Neural progenitor cell (in vitro differentiated cells): ENCODE measurements around the gene PRKAG2. TPM values are rescaled to one million over a fixed set of nuclear protein-coding genes. Genes with fewer than 3 reads are reported as not detected.
A peak's percentile ranks its signal among the peaks of the same experiment; 100 is the strongest.

ENCODE experiments used
- DNase-seq: peaks from one replicate; pipeline ENCODE4 v3.0.0-alpha.2; 2016; ENCODE audit warnings: low spot score
- H2AFZ ChIP-seq: fragments of 200-600 bp; sonication (generic); replicated peaks from 2 replicates; pipeline ENCODE4 v1.6.1; 2016; ENCODE audit warnings: antibody characterized with exemption
- H3F3A ChIP-seq: fragments of 200-600 bp; sonication (generic); 2 replicates; pipeline ENCODE4 v1.6.1; 2016; ENCODE audit warnings: antibody characterized with exemption, low read depth
- H3K27ac ChIP-seq: fragments of 200-600 bp; sonication (generic); 2 replicates; pipeline ENCODE4 v1.5.1; 2016; ENCODE audit warnings: mild to moderate bottlenecking
- H3K27me3 ChIP-seq: fragments of 200-600 bp; sonication (generic); 2 replicates; pipeline ENCODE4 v1.6.1; 2016; ENCODE audit warnings: mild to moderate bottlenecking, moderate library complexity
- H3K36me3 ChIP-seq: fragments of 200-600 bp; sonication (generic); 2 replicates; pipeline ENCODE4 v1.5.1; 2016
- H3K4me1 ChIP-seq: fragments of 200-600 bp; sonication (generic); 2 replicates; pipeline ENCODE4 v1.6.1; 2016; ENCODE audit warnings: mixed run types
- H3K4me2 ChIP-seq: fragments of 200-600 bp; sonication (generic); 2 replicates; pipeline ENCODE4 v1.6.1; 2016
- H3K4me3 ChIP-seq: fragments of 200-600 bp; sonication (generic); 2 replicates; pipeline ENCODE4 v1.5.1; 2016
- H3K79me2 ChIP-seq: fragments of 200-600 bp; sonication (generic); 2 replicates; pipeline ENCODE4 v1.6.1; 2016; ENCODE audit warnings: low read depth
- H3K9ac ChIP-seq: fragments of 200-600 bp; sonication (generic); 2 replicates; pipeline ENCODE4 v1.6.1; 2016
- H3K9me3 ChIP-seq: fragments of 200-600 bp; sonication (generic); 2 replicates; pipeline ENCODE4 v1.5.1; 2016; ENCODE audit warnings: low read depth
- H4K20me1 ChIP-seq: fragments of 200-600 bp; sonication (generic); 2 replicates; pipeline ENCODE4 v1.6.1; 2016; ENCODE audit warnings: low read depth
- H3K27ac Mint-ChIP-seq: 3 replicates; pipeline ENCODE4 v1.8.0; 2021; ENCODE audit warnings: mixed read lengths
- H3K27me3 Mint-ChIP-seq: 2 replicates; pipeline ENCODE4 v1.8.0; 2022; ENCODE audit warnings: low read depth, mild to moderate bottlenecking, inconsistent platforms, moderate library complexity, mixed read lengths; ENCODE audit not compliant: insufficient read depth
- H3K36me3 Mint-ChIP-seq: 3 replicates; pipeline ENCODE4 v1.8.0; 2021; ENCODE audit warnings: mixed read lengths
- H3K4me1 Mint-ChIP-seq: 3 replicates; pipeline ENCODE4 v1.8.0; 2021; ENCODE audit warnings: mixed read lengths
- H3K4me3 Mint-ChIP-seq: 3 replicates; pipeline ENCODE4 v1.8.0; 2021; ENCODE audit warnings: mild to moderate bottlenecking, moderate library complexity, mixed read lengths
- H3K9me3 Mint-ChIP-seq: 3 replicates; pipeline ENCODE4 v1.8.0; 2020; ENCODE audit warnings: mixed read lengths
- EZH2 ChIP-seq: fragments of 200-600 bp; sonication (generic); IDR thresholded peaks from 2 replicates; pipeline ENCODE4 v1.6.1; 2017; ENCODE audit warnings: antibody characterized with exemption, mild to moderate bottlenecking, moderate library complexity
- EZH2phosphoT487 ChIP-seq: fragments of 200-600 bp; sonication (generic); IDR thresholded peaks from 2 replicates; pipeline ENCODE4 v1.6.1; 2017; ENCODE audit warnings: antibody characterized with exemption
- total RNA-seq: library from RNA; depleted of rRNA; stranded (reverse); fragments of >200 nt; gene quantifications from 2 replicates; pipeline ENCODE4 v1.2.3, GENCODE V29; 2015; ENCODE audit warnings: low replicate concordance
- TF ChIP-seq, protein P1 (sequence below): fragments of 200-600 bp; sonication (generic); IDR thresholded peaks from 2 replicates; pipeline ENCODE4 v1.5.1; 2017; ENCODE audit warnings: antibody characterized with exemption, mild to moderate bottlenecking

PRKAG2 gene
- total RNA-seq, 1 donor from 2014 or later, result 11.4 TPM

DNA sequence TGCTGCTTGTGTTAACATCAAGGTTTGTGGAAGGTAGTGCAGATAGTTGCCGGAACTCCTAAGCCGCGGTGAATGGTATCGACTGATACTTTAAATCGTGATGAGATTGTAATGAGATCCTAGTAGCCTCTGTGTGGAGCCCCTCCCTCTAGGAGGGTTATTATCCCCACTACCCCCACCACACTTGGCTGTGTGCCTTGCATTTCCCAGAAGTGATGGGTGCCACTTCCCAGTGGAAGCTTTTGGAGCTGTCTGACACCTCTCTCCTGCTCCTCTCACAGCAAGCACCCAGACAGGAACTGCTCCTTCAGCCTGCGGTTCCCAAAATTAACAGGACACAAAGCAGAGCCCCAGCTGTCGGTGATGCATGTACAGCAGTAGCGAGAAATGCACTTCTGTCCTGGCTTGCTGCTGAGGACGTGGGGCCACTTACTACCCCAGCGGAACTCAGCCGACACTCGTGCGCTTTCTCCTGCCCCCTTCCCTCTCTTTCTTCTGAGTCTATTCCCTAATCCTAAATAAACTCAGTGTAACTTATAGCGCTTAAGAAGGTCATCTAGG is 52.5 kb downstream of the PRKAG2 start:
- Mint-ChIP-seq H3K36me3 (no peaks in the 10 kb centered on the region), H3K4me1 (peaks cover 21% of the 10 kb centered on the region), H3K9me3 (no peaks in the 10 kb centered on the region), H3K27ac (no peak overlapping the region), H3K4me3 (no peak overlapping the region), H3K27me3 (peaks cover 17% of the 10 kb centered on the region)
- Histone ChIP-seq H3K27ac (no peak overlapping the region), H3F3A (no peaks in the 10 kb centered on the region), H3K9ac (no peak overlapping the region), H4K20me1 (no peaks in the 10 kb centered on the region), H3K4me3 (no peak overlapping the region), H3K9me3 (no peaks in the 10 kb centered on the region), H3K36me3 (no peaks in the 10 kb centered on the region), H3K4me1 (no peaks in the 10 kb centered on the region), H2AFZ (no peak overlapping the region), H3K79me2 (no peaks in the 10 kb centered on the region), H3K4me2 (no peak overlapping the region), H3K27me3 (no peaks in the 10 kb centered on the region)
- TF ChIP-seq, protein P1, sequence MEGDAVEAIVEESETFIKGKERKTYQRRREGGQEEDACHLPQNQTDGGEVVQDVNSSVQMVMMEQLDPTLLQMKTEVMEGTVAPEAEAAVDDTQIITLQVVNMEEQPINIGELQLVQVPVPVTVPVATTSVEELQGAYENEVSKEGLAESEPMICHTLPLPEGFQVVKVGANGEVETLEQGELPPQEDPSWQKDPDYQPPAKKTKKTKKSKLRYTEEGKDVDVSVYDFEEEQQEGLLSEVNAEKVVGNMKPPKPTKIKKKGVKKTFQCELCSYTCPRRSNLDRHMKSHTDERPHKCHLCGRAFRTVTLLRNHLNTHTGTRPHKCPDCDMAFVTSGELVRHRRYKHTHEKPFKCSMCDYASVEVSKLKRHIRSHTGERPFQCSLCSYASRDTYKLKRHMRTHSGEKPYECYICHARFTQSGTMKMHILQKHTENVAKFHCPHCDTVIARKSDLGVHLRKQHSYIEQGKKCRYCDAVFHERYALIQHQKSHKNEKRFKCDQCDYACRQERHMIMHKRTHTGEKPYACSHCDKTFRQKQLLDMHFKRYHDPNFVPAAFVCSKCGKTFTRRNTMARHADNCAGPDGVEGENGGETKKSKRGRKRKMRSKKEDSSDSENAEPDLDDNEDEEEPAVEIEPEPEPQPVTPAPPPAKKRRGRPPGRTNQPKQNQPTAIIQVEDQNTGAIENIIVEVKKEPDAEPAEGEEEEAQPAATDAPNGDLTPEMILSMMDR, result no peak
- TF ChIP-seq EZH2 (no peak), EZH2phosphoT487 (no peak)
- no peak for DNase-seq

DNA sequence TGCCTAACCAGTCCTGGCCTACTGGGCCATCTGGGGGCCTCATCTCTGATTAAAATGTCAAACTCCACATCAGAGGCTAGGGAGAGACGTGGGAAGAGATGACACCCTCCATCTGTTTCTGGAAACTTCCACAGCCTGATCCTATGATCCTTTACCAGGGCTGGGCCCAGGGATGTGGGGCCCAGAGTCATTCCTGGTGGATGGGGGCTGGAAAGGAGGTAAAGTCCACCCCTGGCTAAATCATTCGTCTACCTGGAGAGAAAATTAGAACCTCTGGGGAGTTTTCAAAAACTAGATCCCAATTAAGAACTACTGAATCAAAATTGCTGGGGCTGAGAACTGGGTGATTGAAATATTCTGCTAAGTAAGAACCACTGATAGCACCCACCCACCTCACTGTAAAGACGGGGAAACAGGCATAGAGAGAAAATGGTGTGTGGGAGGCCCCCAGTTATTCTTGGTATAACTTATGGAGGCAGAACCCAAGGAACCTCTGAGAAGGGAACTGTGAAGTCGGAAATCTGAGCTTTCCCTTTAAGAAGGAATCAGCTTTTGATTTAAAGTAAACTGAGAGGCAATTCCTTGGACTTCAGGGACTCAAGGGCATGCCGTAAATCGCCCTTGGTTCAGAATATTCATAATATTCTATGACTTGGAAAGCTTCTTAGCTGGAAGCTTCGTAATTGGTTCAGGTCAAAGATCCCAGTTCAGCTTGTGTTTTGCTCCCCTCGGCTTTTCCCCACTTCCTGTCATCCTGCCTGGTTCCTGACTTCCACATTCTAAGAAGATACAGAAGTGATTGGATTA is 53.1 kb downstream of the PRKAG2 start:
- H3K27me3 Mint-ChIP-seq, result peaks cover 15% of the 10 kb centered on the region
- H3K36me3 Mint-ChIP-seq, result no peaks in the 10 kb centered on the region
- Histone ChIP-seq H3K79me2 (no peaks in the 10 kb centered on the region), H3K9ac (no peak overlapping the region), H3K36me3 (no peaks in the 10 kb centered on the region), H4K20me1 (no peaks in the 10 kb centered on the region), H3K4me1 (no peaks in the 10 kb centered on the region), H3K4me2 (no peak overlapping the region), H3K27me3 (no peaks in the 10 kb centered on the region), H3F3A (no peaks in the 10 kb centered on the region), H2AFZ (no peak overlapping the region), H3K4me3 (no peak overlapping the region), H3K9me3 (no peaks in the 10 kb centered on the region), H3K27ac (no peak overlapping the region)
- H3K4me1 Mint-ChIP-seq, result peaks cover 21% of the 10 kb centered on the region
- H3K9me3 Mint-ChIP-seq, result no peaks in the 10 kb centered on the region
- TF ChIP-seq, protein P1, result no peak
- TF ChIP-seq EZH2 (no peak), EZH2phosphoT487 (no peak)
- no peak overlapping the region for H3K4me3 Mint-ChIP-seq
- no peak for DNase-seq
- H3K27ac Mint-ChIP-seq, result peak overlapping the region; percentile 60

DNA sequence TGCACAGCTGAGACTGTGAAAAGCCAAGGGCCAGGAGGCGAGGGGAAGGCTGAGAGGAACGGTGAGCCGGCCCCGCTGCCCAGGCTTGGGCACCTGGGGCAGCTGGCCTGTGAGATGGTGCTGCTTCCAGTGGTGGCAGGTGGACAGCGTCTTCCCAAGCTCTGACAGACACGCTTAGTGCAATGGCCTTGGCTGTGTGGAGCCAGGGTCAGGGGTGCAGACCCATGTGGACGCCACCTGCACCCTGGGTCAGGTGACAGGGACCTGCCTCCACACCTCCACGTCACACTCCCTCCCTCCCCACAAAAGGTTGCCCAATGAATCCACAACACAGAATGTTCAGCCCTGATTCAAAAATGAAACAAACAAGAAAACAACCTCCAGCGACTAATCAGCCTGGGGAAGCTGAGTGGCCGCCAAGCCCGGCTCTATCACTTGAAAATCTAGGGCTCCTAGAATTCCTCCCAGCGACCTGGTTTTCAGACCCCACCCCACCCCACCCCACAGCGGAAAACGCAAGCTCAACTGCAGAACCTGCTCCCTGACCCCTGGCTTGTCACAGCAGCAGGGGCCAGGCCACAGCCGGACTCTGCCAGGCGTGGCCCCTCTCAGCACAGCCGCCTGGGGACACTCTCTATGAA is 54.3 kb downstream of the PRKAG2 start:
- H4K20me1 ChIP-seq, result no peaks in the 10 kb centered on the region
- no peak overlapping the region for H3K9ac ChIP-seq
- H3K4me3 Mint-ChIP-seq, result no peak overlapping the region
- no peaks in the 10 kb centered on the region for H3K4me1 ChIP-seq
- peaks cover 21% of the 10 kb centered on the region for H3K4me1 Mint-ChIP-seq
- no peak overlapping the region for H3K4me3 ChIP-seq
- H3K9me3 ChIP-seq, result no peaks in the 10 kb centered on the region
- H3K27ac Mint-ChIP-seq, result no peak overlapping the region
- H3K36me3 ChIP-seq, result no peaks in the 10 kb centered on the region
- no peak overlapping the region for H3K27ac ChIP-seq
- H3K27me3 Mint-ChIP-seq, result peaks cover 14% of the 10 kb centered on the region
- no peaks in the 10 kb centered on the region for H3K36me3 Mint-ChIP-seq
- no peak overlapping the region for H3K4me2 ChIP-seq
- no peaks in the 10 kb centered on the region for H3F3A ChIP-seq
- no peak for DNase-seq
- H2AFZ ChIP-seq, result no peak overlapping the region
- H3K79me2 ChIP-seq, result no peaks in the 10 kb centered on the region
- TF ChIP-seq, protein P1, result no peak
- TF ChIP-seq EZH2 (no peak), EZH2phosphoT487 (no peak)
- no peaks in the 10 kb centered on the region for H3K27me3 ChIP-seq
- no peaks in the 10 kb centered on the region for H3K9me3 Mint-ChIP-seq
